PC-3 (cell line): ENCODE data around the gene PSME2. TPM values are rescaled to one million over a fixed set of nuclear protein-coding genes. Genes with fewer than 3 reads are reported as not detected.

Experiments
- ATAC-seq: fragments of 200-7000 bp; cut with Tn5 transposase; 2 replicates; pipeline ENCODE4 v1.9.1; 2020; ENCODE audit warnings: mild to moderate bottlenecking, moderate library complexity
- BruUV-seq: library from RNA; stranded (reverse); fragments of 400-500 nt; replicated peaks from 2 replicates; lab custom pipeline; 2021; lab: Mats Ljungman, UMichigan
- CTCF ChIA-PET: fragments of 300-600 bp; sonication (Branson Sonifier 250); formaldehyde crosslinking; loops from one replicate; lab custom pipeline; 2022; ENCODE audit warnings: antibody characterized with exemption; lab: Charles Lee
- POLR2A ChIA-PET: fragments of 300-600 bp; sonication (Branson Sonifier 250); formaldehyde crosslinking; loops from one replicate; lab custom pipeline; 2022; ENCODE audit warnings: antibody characterized with exemption; ENCODE audit not compliant: unreplicated experiment; lab: Charles Lee
- DNase-seq: peaks from one replicate; pipeline ENCODE4 v3.0.0-alpha.2; 2015
- H2AFZ ChIP-seq: fragments of 300-600 bp; sonication (generic); 2 replicates; pipeline ENCODE4 v1.6.0; 2016; ENCODE audit warnings: antibody characterized with exemption, low read length
- H3F3A ChIP-seq: fragments of 300-600 bp; sonication (generic); one replicate; pipeline ENCODE4 v1.6.0; 2017; ENCODE audit warnings: antibody characterized with exemption, low read length, control low read depth, mild to moderate bottlenecking; ENCODE audit not compliant: unreplicated experiment
- H3K27ac ChIP-seq: fragments of 300-600 bp; sonication (generic); 2 replicates; pipeline ENCODE4 v1.5.1; 2016; ENCODE audit warnings: mild to moderate bottlenecking, low read length
- H3K27me3 ChIP-seq: fragments of 300-600 bp; sonication (generic); 2 replicates; pipeline ENCODE4 v1.6.1; 2016; ENCODE audit warnings: low read length, mixed read lengths
- H3K36me3 ChIP-seq: fragments of 300-600 bp; sonication (generic); 2 replicates; pipeline ENCODE4 v1.6.1; 2016; ENCODE audit warnings: low read depth, mixed run types, low read length, mixed read lengths
- H3K4me1 ChIP-seq: fragments of 300-600 bp; sonication (generic); 2 replicates; pipeline ENCODE4 v1.5.1; 2016; ENCODE audit warnings: low read length; ENCODE audit not compliant: insufficient read depth
- H3K4me2 ChIP-seq: fragments of 300-600 bp; sonication (generic); 2 replicates; pipeline ENCODE4 v1.6.0; 2016; ENCODE audit warnings: low read length
- H3K4me3 ChIP-seq: fragments of 300-600 bp; sonication (generic); 2 replicates; pipeline ENCODE4 v1.5.1; 2016; ENCODE audit warnings: mild to moderate bottlenecking, low read length, mixed read lengths
- H3K79me2 ChIP-seq: fragments of 300-600 bp; sonication (generic); 2 replicates; pipeline ENCODE4 v1.6.1; 2017; ENCODE audit warnings: low read length, mixed read lengths
- H3K9ac ChIP-seq: fragments of 300-600 bp; sonication (generic); 2 replicates; pipeline ENCODE4 v1.6.0; 2016; ENCODE audit warnings: mild to moderate bottlenecking, low read length
- H3K9me2 ChIP-seq: fragments of 300-600 bp; sonication (generic); replicated peaks from 2 replicates; pipeline ENCODE4 v1.6.1; 2016; ENCODE audit warnings: mixed run types, low read length, mixed read lengths
- H3K9me3 ChIP-seq: fragments of 300-600 bp; sonication (generic); 2 replicates; pipeline ENCODE4 v1.6.1; 2016; ENCODE audit warnings: low read length, mixed read lengths
- H4K20me1 ChIP-seq: fragments of 300-600 bp; sonication (generic); 2 replicates; pipeline ENCODE4 v1.6.1; 2016; ENCODE audit warnings: low read length, mixed read lengths
- EZH2 ChIP-seq: fragments of 300-600 bp; sonication (generic); IDR thresholded peaks from one replicate; pipeline ENCODE4 v1.6.1; 2017; ENCODE audit warnings: antibody characterized with exemption, mild to moderate bottlenecking, low read length; ENCODE audit not compliant: unreplicated experiment
- EZH2phosphoT487 ChIP-seq: fragments of 300-600 bp; sonication (generic); IDR thresholded peaks from 2 replicates; pipeline ENCODE4 v1.6.1; 2018; ENCODE audit warnings: mild to moderate bottlenecking, antibody characterized with exemption, low read length, borderline replicate concordance
- intact Hi-C: fragments of 100-400 bp; cut with micrococcal nuclease; formaldehyde crosslinking; loops from 2 replicates; pipeline ENCODE4 v1.9.0; 2023
- total RNA-seq: library from RNA; depleted of rRNA; stranded (reverse); fragments of >200 nt; gene quantifications from 2 replicates; pipeline ENCODE4 v1.2.3, GENCODE V29; 2014
- TF ChIP-seq, protein P1 (sequence below): fragments of 300-600 bp; sonication (generic); conservative IDR thresholded peaks from 2 replicates; pipeline ENCODE4 v1.5.1; 2017; ENCODE audit warnings: antibody characterized with exemption, low read depth, mild to moderate bottlenecking, low read length

PSME2 gene
- total RNA-seq, 1 experiment from 2014 or later, result 297 TPM

GRCh38 chr14:24149302-24149969 is 3.0 kb upstream of the PSME2 start:
- Histone ChIP-seq H3K4me1 (peaks cover 17% of the 10 kb centered on the region), H3K36me3 (peaks cover 23% of the 10 kb centered on the region; the same call in 1 of the 2 replicates), H2AFZ (no peak overlapping the region), H3K9me2 (no peaks in the 10 kb centered on the region), H3K4me3 (no peak overlapping the region), H3F3A (no peaks in the 10 kb centered on the region), H3K27ac (no peak overlapping the region), H3K4me2 (no peak overlapping the region), H3K9me3 (no peaks in the 10 kb centered on the region), H3K27me3 (no peaks in the 10 kb centered on the region), H3K9ac (no peak overlapping the region), H4K20me1 (no peaks in the 10 kb centered on the region), H3K79me2 (peaks cover 45% of the 10 kb centered on the region)
- intact Hi-C loops, result no loop called here
- ChIA-PET POLR2A (no interaction called here), CTCF (no interaction called here)
- DNase-seq, result no peak
- no peak for ATAC-seq
- TF ChIP-seq EZH2phosphoT487 (no peak), EZH2 (no peak)
- TF ChIP-seq, protein P1, sequence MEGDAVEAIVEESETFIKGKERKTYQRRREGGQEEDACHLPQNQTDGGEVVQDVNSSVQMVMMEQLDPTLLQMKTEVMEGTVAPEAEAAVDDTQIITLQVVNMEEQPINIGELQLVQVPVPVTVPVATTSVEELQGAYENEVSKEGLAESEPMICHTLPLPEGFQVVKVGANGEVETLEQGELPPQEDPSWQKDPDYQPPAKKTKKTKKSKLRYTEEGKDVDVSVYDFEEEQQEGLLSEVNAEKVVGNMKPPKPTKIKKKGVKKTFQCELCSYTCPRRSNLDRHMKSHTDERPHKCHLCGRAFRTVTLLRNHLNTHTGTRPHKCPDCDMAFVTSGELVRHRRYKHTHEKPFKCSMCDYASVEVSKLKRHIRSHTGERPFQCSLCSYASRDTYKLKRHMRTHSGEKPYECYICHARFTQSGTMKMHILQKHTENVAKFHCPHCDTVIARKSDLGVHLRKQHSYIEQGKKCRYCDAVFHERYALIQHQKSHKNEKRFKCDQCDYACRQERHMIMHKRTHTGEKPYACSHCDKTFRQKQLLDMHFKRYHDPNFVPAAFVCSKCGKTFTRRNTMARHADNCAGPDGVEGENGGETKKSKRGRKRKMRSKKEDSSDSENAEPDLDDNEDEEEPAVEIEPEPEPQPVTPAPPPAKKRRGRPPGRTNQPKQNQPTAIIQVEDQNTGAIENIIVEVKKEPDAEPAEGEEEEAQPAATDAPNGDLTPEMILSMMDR, result no peak
- no TSS peak for BruUV-seq

DNA sequence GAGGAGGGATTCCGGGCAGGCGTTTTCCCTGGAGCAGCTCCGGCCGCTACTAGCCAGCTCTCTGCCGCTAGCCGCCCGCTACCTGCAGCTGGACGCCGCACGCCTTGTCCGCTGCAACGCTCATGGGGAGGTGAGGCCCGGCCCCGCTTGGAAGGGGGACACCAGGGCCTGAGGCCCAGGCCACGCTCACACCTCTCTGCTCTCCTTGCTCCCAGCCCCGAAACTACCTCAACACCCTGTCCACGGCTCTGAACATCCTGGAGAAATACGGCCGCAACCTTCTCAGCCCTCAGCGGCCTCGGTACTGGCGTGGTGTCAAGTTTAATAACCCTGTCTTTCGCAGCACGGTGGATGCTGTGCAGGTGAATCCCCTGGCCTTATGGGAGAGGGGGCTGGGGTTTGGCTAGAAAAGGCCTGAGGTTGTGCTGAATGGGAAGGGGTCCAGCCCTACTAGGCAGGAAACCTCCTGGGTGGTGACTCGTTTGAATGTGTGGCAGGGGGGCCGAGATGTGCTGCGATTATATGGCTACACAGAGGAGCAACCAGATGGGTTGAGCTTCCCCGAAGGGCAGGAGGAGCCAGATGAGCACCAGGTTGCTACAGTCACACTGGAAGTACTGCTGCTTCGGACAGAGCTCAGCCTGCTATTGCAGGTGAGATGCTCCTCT is 1.5 kb upstream of the PSME2 start:
- peaks cover 17% of the 10 kb centered on the region for H3K4me1 ChIP-seq
- DNase-seq (no peak), ATAC-seq (no peak)
- peaks cover 47% of the 10 kb centered on the region for H3K79me2 ChIP-seq
- H3K4me3 ChIP-seq, result peak overlapping the region; percentile 86
- no peaks in the 10 kb centered on the region for H3K9me2 ChIP-seq
- H3K9ac ChIP-seq, result peak overlapping the region; percentile 79
- ChIA-PET POLR2A (no interaction called here), CTCF (no interaction called here)
- H3K27me3 ChIP-seq, result no peaks in the 10 kb centered on the region
- no peak overlapping the region for H3K27ac ChIP-seq
- no peaks in the 10 kb centered on the region for H4K20me1 ChIP-seq
- no peaks in the 10 kb centered on the region for H3K9me3 ChIP-seq
- intact Hi-C loops, result loop anchor here (1.0 kb wide), 1 partner anchor 34 kb away; the partner anchor contains the start of genes DCAF11 and NRL
- H3F3A ChIP-seq, result no peaks in the 10 kb centered on the region
- H3K36me3 ChIP-seq, result peaks cover 25% of the 10 kb centered on the region; the same call in 1 of the 2 replicates
- H2AFZ ChIP-seq, result peak overlapping the region; percentile 79
- H3K4me2 ChIP-seq, result peak overlapping the region; percentile 90
- TF ChIP-seq EZH2 (no peak), EZH2phosphoT487 (no peak)
- TF ChIP-seq, protein P1, result no peak
- TSS peak; percentile 51 for BruUV-seq
